Measurements from ENCODE around the gene DCDC2. TPM values are rescaled to one million over a fixed set of nuclear protein-coding genes. Genes with fewer than 3 reads are reported as not detected.
"Not testable (repeated sequence)": the region's sequence is repeated elsewhere in the genome, so short reads cannot be mapped to it uniquely, and the experiment has no call there.

The DCDC2 gene
- total RNA-seq, 1 experiment from 2014 or later = 45.1 TPM

DNA sequence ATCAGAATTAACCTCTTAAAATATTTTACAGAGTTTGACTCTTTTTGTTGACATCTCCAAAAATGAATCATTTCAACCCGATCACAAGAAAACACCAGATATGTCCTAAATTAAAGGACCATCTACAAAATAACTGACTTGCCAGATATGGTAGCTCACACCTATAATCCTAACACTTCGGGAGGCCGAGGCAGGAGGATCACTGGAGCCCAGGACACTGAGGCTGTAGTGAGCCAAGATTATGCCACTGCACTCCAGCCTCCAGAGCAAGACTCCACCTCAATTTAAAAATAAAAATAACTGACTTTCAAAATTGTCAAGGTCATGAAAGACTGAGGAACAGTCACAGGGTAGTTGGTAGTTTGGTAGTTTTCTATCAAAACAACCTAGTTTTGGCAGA is 34.9 kb downstream of the DCDC2 start:
- BruUV-seq (replicated peaks) = no TSS peak
- no peaks in the 10 kb centered on the region for H3K9me3 ChIP-seq (ENCODE audit: low read depth, low read length, poor library complexity, severe bottlenecking)
- no peak for DNase-seq (ENCODE audit: low spot score)
- TF ChIP-seq, protein P1, sequence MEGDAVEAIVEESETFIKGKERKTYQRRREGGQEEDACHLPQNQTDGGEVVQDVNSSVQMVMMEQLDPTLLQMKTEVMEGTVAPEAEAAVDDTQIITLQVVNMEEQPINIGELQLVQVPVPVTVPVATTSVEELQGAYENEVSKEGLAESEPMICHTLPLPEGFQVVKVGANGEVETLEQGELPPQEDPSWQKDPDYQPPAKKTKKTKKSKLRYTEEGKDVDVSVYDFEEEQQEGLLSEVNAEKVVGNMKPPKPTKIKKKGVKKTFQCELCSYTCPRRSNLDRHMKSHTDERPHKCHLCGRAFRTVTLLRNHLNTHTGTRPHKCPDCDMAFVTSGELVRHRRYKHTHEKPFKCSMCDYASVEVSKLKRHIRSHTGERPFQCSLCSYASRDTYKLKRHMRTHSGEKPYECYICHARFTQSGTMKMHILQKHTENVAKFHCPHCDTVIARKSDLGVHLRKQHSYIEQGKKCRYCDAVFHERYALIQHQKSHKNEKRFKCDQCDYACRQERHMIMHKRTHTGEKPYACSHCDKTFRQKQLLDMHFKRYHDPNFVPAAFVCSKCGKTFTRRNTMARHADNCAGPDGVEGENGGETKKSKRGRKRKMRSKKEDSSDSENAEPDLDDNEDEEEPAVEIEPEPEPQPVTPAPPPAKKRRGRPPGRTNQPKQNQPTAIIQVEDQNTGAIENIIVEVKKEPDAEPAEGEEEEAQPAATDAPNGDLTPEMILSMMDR (conservative IDR thresholded peaks at IDR 0.05; ENCODE audit: low read depth, low read length) = no peak
- TF ChIP-seq EZH2 (IDR thresholded peaks at IDR 0.05; ENCODE audit: borderline replicate concordance, low read depth, low read length, poor library complexity, severe bottlenecking) = no peak
- no peak overlapping the region for H3K4me3 ChIP-seq (ENCODE audit: low read depth, low read length, poor library complexity, severe bottlenecking)
- H3K36me3 ChIP-seq (ENCODE audit: insufficient read depth, low read length, poor library complexity, severe bottlenecking) = no peaks in the 10 kb centered on the region
- intact Hi-C loops (cut with micrococcal nuclease; ENCODE audit: unreplicated experiment) = no loop called here
- peaks cover 40% of the 10 kb centered on the region for H3K4me1 ChIP-seq (ENCODE audit: insufficient read depth, low read length, poor library complexity, severe bottlenecking)
- H3K27me3 ChIP-seq (replicated peaks; ENCODE audit: insufficient read depth, low read depth, low read length, poor library complexity) = no peaks in the 10 kb centered on the region
- no peak overlapping the region for H3K27ac ChIP-seq (ENCODE audit: low read depth, low read length, poor library complexity, severe bottlenecking)
- ChIA-PET POLR2A (ENCODE audit: low non-redundant PET) (no interaction called here), CTCF (no interaction called here)

DNA sequence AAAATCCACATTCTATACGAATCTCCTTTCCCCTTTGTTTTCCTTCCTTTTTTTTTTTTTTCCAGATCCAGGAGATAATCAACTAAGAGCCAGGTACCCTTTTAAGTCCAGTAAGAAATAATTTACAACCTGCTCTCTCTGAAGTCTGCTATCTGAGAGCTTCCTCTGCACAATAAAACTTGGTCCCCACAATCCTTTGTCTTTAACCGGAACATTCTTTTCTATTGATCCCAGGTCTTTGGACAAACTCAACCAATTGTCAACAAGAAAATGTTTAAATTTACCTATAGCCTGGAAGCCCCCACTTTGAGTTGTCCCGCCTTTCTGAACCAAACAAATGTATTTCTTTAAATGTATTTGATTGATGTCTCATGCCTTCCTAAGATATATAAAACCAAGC is 35.4 kb downstream of the DCDC2 start:
- H3K36me3 ChIP-seq (ENCODE audit: insufficient read depth, low read length, poor library complexity, severe bottlenecking); H3K27ac ChIP-seq (ENCODE audit: low read depth, low read length, poor library complexity, severe bottlenecking); H3K9me3 ChIP-seq (ENCODE audit: low read depth, low read length, poor library complexity, severe bottlenecking); CTCF ChIA-PET; H3K4me3 ChIP-seq (ENCODE audit: low read depth, low read length, poor library complexity, severe bottlenecking); POLR2A ChIA-PET (ENCODE audit: low non-redundant PET); H3K27me3 ChIP-seq (replicated peaks; ENCODE audit: insufficient read depth, low read depth, low read length, poor library complexity); BruUV-seq (replicated peaks); intact Hi-C loops (cut with micrococcal nuclease; ENCODE audit: unreplicated experiment); DNase-seq (ENCODE audit: low spot score): not testable (repeated sequence)
- H3K4me1 ChIP-seq (ENCODE audit: insufficient read depth, low read length, poor library complexity, severe bottlenecking) = peaks cover 40% of the 10 kb centered on the region

DNA sequence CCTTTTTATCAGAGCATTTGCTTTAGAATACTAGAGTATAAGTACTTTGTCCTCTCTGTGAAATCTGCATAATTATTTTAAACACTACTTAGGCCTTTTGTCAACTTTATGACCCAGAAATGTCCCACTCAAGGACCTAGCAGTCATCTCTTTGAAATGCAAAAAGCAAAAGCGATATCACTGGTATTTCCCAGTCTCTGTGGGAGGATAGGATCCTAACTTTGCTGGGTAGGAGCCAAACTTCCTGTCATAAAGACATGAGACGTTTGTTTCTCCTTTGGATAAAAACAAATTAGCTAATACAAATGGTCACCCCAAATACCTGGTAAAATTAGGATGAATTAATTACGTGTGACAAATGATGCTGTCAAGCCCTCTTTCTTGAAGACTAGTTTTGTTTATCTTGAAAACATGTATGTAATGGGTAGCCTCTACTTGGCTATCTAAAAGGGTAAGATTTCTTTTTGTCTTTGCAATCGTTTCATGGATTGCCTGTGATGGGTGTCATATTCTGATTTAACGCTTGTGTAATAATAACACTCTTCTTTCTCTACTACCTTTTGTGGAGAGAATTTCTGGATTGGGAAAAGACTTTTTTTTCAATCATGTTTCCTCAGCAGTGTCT is 36.2 kb downstream of the DCDC2 start:
- POLR2A ChIA-PET (ENCODE audit: low non-redundant PET) = no interaction called here
- DNase-seq (ENCODE audit: low spot score) = peak; percentile 87
- Histone ChIP-seq H3K27ac (ENCODE audit: low read depth, low read length, poor library complexity, severe bottlenecking) (no peak overlapping the region), H3K9me3 (ENCODE audit: low read depth, low read length, poor library complexity, severe bottlenecking) (no peaks in the 10 kb centered on the region), H3K27me3 (replicated peaks; ENCODE audit: insufficient read depth, low read depth, low read length, poor library complexity) (no peaks in the 10 kb centered on the region), H3K36me3 (ENCODE audit: insufficient read depth, low read length, poor library complexity, severe bottlenecking) (no peaks in the 10 kb centered on the region), H3K4me3 (ENCODE audit: low read depth, low read length, poor library complexity, severe bottlenecking) (no peak overlapping the region), H3K4me1 (ENCODE audit: insufficient read depth, low read length, poor library complexity, severe bottlenecking) (peaks cover 40% of the 10 kb centered on the region)
- BruUV-seq (replicated peaks) = no TSS peak
- CTCF ChIA-PET = no interaction called here
- intact Hi-C loops (cut with micrococcal nuclease; ENCODE audit: unreplicated experiment) = no loop called here
- no peak for TF ChIP-seq EZH2 (IDR thresholded peaks at IDR 0.05; ENCODE audit: borderline replicate concordance, low read depth, low read length, poor library complexity, severe bottlenecking)
- TF ChIP-seq, protein P1 (conservative IDR thresholded peaks at IDR 0.05; ENCODE audit: low read depth, low read length) = no peak
